Measurements from ENCODE around the gene TMEM88. TPM values are rescaled to one million over a fixed set of nuclear protein-coding genes. Genes with fewer than 3 reads are reported as not detected.

The TMEM88 gene
- polyA plus RNA-seq, 3 donors, result 22.5 to 30.2 (median 24.3) TPM

DNA sequence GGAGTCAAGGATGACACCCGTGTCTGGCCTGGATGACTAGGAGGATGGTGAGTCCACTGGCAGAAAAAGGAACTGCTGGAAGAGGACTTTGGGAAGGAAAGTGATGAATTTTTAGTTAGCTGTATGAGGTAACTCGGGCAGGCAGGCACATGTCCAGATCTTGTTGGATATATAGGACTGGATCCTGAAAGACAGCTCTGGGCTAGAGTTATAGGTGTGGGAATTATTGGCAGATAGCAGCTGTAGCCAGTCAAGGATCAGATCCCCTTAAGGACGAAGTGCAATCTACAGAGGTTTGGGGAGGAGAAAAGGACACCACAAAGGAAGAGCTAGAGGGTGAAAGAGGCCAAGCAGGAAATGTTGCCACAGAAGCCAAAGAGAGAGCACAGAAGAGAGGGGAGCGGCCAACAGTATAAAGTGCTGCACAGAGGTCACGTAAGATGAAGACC is 13.0 kb downstream of the TMEM88 start:
- no peak for DNase-seq (ENCODE audit: extremely low read depth in 1 of 11, low read depth in 9 of 11, low spot score in 4 of 11)

DNA sequence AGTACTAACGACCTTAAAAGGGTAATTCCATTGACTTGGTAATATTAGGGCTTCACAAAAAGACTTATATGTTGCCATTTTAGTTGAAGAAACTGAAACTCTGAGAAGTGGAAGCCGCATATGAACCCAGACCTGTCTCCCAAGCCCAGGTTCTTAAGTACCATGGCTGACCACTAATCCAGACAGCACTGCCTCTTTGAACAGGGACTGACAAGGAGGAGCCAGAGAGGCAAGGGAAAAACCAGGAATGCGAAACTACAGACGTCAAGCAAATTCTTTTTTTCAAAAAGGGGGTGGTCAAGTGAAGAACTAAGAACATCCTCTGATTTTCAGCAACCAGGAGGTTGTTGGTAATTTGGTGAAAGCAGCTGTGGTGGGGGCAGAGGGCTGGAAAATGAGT is 18.2 kb downstream of the TMEM88 start:
- DNase-seq (ENCODE audit: extremely low read depth in 1 of 11, low read depth in 9 of 11, low spot score in 4 of 11), result no peak

DNA sequence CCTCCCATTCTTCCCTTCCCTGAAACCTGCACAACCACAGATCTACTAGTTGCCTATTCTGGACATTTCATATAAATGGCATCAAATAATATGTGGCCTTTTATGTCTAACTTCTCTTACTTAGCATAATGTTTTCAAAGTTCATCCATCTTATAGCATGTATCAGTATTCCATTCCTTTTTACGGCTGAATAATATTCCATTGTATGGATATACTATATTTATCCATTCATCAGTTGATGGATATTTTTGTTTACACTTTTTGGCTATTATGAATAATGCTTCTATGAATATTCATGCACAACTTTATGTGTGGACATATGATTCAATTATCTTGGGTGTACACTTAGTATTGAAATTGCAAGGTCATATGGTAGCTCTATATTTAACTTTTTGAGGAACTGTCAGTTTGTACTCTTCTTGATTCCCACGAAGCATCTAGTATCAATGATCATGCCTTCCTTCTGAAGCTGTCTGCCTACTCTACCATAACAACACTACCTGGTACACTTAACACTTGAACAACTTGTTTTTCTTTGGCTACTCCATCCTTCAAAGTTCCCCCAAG is 21.0 kb downstream of the TMEM88 start:
- no peak for DNase-seq (ENCODE audit: extremely low read depth in 1 of 11, low read depth in 9 of 11, low spot score in 4 of 11)

DNA sequence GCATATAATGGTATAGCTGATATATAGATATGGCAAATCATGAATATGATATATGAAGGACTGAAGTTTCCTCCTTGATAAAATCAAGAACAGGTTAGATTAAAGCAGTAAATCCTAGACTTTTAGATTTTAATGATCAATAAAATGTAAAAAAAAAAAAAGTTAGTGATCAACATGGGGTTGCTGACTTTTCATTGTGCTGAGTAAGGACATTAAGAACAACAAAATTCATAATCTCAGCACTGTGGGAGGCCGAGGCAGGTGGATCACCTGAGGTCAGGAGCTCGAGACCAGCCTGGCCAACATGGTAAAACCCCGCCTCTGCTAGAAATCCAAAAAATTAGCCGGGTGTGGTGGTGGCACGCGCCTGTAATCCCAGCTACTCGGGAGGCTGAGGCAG is 23.4 kb downstream of the TMEM88 start:
- no peak for DNase-seq (ENCODE audit: extremely low read depth in 1 of 11, low read depth in 9 of 11, low spot score in 4 of 11)

DNA sequence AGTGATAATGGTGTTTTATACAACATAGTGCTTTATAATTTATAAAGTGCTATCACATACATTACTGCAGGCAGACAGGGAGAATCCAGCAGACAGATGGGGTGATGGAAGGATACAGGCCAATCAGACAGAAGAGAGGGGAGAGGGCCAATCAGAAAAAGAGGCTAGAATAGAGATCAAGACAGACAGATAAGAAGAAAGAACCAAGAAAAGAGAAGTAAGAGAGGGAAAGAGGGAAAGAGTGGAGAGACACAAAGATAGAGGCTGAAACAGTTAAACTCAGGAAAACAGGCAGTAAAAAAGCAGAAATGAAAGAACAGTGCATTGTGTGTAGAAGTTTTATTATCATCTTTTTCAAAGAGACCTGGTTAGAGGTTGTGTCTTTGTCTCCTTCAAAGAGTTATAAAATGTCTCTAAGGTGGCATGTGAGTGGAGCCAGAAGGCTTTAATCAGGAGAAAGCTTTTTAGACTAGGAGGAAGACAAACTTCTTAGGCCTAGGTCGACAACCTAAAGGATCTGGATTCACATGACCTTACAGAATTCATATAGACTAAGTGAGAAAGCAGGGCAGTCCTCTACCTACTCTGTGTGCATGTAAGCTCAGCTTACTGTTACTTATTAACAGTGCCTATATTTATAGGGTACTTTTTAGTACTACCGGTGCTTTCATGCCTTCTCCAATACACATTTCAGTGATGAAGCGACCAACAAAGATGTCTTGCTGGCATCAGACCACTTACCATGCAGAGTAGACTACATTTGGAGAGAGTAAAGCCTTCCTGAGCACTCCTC is 25.4 kb downstream of the TMEM88 start:
- DNase-seq (ENCODE audit: extremely low read depth in 1 of 11, low read depth in 9 of 11, low spot score in 4 of 11), result no peak

DNA sequence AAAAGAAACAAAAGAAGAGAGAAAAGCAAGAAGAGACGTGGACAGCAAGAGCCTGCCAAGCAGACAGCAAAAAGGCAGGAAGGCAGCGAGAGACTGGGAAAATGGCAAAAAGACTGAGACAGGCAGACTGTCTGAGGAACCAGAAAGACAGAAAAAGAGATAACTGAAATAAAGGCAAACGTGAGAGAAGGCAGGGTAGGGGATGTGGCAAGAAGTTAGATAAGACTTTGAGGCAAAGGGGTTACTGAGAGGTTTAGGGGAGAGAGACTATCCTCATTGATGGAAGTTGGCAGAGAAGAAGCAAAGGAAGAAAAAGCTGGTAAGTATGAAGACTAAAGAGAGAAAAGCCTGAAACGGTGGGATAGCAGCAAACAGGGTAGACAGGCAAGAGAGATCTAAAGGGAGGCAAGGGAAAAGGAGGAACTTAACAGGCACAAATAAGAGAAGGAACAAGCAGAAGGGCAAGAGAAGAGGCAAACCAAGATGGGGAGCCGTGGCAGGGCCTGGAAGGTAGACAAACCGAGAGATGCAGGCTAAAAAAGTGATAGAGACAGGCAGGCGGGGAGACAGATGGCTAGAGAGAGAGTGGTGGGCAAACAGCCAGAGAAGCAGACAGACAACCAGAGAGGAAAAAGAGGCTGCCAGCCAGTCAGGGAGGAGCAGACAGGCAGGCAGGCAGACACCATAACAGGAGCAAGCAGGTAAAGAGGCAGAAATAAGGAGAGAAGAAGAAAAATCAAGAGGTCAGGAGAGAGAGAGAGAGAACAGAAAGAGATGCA is 26.6 kb downstream of the TMEM88 start:
- DNase-seq (ENCODE audit: extremely low read depth in 1 of 11, low read depth in 9 of 11, low spot score in 4 of 11), result no peak

DNA sequence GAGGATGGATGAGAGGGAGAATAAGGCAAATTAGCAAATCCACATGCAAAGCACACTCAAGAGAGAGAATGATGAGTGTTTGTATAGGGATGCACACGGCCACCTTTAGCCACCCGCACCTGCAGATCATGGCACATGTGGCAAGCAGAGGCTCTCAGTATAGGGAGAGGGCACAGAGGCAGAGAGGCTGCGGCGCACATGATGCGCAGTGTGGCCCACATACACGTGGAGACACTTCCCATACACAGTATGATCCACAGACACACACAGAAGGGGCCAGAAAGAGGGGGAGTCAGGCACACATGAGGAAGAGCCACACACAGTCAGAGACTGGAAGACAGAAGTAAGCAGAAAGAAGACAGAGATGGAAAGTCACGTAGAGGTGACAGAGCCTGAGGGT is 27.2 kb downstream of the TMEM88 start:
- no peak for DNase-seq (ENCODE audit: extremely low read depth in 1 of 11, low read depth in 9 of 11, low spot score in 4 of 11)

DNA sequence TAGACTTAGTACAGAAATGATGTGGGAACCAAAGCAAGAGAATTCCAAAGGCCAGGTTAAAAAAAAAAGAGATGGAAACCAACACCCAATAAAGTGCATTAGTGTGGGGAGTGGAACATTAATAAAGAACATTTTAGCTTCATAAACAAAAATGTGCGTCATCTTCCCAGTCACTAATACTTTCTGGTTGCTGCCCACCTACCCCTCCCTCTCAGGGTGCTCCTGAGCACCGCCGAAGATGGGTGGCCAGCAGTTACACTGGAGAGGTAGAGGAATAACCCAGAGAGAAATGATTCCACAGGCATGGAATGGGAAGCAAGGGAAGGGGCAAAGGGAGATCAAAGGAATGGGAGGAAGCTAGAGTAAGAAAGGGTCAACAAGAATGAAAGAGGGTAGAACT is 27.8 kb downstream of the TMEM88 start:
- DNase-seq (ENCODE audit: extremely low read depth in 1 of 11, low read depth in 9 of 11, low spot score in 4 of 11), result no peak

DNA sequence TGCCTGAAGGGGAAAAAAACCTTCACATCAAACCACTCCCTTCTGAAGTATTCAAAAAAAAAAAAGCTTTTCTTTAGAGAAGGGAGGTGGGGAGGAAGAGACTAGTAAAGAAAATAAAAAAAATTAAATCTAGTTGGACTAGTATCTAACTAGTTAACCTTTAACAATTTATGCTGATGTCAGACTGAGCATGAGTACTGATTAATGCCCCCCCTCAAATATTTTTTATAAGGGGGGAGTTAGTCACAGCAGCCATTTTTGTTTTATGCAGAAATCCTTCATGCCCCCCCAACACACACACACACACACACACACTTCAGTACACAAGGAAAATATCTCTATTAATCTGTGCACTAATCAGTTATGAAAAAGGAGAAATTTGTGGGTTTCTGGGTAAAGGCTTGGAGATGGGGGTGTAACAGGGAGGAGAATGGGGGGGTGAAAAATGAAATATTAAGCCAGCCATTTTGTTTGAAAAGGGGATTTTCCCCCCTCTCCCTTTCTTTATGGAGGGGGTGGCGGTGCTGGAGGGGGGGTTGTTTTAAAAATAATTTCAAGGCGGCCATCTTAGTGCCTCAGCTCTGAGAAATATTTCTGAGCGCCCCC is 29.0 kb downstream of the TMEM88 start:
- DNase-seq (ENCODE audit: extremely low read depth in 1 of 11, low read depth in 9 of 11, low spot score in 4 of 11), result peak in 8 of 11 donors; percentile 33 to 58 (median 40)

DNA sequence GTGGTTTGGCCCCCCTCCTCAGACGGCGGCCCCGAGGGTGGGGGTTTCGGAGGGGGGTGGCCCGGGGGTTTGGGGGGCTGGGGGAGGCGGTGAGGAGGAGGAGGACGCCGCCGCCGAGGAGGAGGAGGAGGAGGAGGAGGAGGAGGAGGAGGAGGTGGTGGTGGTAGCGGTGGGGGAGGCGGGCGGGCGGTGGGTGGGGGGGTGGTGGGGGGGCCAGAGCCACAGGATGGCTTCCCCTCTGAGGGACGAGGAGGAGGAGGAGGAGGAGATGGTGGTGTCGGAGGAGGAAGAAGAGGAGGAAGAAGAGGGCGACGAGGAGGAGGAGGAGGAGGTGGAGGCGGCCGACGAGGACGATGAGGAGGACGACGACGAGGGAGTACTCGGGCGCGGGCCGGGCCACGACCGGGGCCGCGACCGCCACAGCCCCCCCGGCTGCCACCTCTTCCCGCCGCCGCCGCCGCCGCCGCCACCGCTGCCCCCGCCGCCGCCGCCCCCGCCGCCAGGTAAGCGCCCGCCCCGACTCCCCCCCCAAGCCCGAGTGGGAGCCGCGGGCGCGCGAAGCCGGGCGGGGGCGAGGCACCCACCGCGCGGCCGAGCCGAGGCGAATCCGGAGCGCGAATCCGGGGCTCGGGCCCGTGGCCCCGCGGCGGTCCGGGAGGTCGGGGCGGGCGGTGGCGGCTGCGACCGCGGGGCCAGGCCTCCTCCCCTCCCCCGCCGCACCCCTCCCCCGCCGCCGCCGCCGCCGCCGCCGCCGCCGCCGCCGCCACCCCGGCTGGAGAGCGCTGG is 29.9 kb downstream of the TMEM88 start:
- DNase-seq (ENCODE audit: extremely low read depth in 1 of 11, low read depth in 9 of 11, low spot score in 4 of 11), result no peak

DNA sequence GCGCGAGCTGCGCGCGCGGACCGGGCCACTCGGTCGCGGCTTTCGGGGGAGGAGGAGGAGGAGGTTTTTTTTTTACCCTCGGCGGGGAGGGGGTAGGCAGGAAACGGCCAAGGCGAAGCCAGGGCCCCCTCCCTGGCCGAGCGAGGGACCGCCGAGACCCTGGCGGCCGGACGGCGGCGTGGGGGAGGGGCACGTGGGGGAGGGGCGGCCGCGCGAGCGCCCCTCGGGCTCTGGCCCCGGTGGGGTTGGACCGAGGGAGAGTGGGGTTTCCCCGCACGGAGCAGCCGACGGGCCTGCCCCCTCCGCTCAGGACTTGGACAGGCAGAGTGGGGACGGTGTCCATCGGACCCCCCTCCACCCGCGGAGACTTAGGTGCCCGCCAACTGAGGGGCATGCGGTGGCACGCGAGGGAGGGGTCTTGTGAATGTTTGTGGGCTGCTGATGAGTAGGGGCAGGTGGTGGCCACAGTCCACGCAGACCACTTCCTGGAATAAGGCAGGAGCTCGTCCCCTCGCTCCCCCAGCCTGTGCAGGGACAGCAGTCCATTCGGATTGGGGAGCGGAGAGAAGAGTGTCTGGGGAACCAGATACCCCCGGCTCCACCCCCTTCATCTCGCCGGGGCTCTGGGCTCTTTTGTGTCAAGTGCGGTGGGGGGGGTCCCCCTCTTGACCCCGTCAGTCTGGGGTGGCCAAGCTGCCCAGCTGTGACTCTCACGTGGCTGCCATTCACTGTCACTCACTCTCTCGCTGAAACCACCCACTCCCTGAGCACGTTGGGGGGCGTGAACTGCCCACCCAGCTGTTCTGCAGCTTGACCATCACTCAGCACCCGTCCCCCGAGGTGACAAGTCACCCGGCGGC is 30.7 kb downstream of the TMEM88 start:
- peak in 9 of 11 donors; percentile 60 to 76 (median 73) for DNase-seq (ENCODE audit: extremely low read depth in 1 of 11, low read depth in 9 of 11, low spot score in 4 of 11)

DNA sequence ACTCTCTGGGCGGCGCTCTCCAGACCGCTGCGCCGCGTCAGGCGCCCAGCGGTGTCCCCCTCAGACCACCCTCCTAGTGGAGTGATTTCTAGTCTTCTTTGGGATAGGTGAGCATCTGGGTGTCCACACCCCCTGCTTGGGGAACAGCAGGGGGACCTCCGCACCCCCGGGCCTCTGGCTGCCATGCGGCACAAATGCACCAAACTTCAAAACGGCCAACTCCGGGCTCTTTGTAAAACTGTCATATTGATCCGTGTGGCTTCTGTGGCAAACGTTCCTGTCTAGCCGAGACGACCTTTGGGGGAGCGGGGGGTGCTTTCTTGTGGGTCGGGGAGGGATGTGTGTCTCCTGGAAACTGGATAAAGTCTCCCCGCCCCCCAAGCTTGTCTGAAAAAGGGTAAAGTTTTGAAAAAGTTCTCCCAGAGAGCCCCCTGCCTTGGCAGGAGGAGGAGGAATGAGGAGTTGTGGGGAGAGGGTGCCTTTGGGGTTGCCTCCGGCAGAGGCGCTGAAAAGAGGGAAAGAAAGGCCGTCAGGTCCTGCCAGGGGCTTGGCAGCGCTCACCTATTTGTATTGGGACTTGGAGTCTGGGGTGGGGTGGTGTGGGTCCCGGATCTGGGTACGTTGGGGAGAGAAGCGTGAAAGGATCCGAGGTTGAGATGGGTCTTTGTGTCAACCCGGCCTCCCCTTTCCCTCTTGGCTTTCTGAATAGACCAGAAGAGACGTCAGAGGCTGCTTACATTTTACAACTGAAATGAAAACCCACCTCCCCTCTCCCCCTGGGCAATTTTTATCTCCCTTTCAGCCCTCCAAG is 31.6 kb downstream of the TMEM88 start:
- DNase-seq (ENCODE audit: extremely low read depth in 1 of 11, low read depth in 9 of 11, low spot score in 4 of 11), result peak in 7 of 11 donors; percentile 32 to 47 (median 39)

DNA sequence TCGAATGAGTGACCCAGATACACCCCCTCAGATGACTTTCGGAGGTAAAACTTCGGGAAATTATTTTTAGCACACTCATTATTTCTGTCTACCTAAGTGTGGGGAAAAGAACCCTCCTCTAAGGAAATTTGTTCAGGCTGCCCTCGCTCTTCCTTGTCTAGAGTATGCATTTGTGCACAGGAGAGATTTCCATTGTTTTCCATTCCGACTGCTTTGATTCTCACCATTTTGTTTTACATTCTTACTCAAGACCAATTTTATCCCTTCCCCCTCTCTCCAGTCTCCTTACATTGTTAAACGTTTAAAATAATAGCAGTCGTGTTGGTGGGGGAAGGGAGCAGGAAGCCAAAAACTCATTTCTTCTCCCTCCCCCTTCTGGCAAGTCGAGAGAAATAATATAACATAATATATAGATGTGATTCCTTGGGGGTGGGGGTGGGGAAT is 32.2 kb downstream of the TMEM88 start:
- no peak for DNase-seq (ENCODE audit: extremely low read depth in 1 of 11, low read depth in 9 of 11, low spot score in 4 of 11)

DNA sequence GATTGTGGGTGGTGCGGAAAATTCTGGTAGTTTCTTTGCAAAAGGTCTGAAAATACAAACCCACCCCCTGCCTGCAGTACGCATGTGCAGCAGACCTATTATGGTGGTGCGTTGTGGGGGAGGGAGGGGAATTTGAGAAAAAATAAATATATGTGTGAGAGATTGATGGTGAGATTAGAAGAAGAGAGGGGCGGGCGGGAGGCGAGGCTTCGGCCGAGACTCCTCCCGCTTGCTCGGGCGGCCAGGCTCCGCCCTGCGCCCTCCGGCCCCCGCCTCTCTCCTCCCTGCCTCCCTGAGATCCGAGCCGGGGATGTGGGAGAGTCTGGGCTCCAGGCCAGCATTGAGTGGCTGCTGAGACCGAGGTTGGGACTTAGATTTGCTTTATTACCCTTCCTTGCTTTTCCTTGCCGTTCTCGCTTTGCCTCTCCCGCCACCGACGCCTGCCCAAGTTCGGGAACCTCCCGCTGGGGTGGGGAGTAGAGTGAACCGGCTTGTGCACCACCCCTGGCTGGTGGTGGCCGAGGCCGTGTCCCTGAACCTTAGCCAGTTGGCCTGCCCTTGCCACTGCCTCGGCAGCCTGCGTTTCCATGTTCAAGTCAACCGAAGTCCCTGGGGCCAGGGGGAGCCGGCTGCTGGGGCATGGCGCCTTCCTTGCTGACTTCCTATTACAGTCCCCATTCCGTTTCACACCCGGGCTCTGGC is 32.8 kb downstream of the TMEM88 start:
- DNase-seq (ENCODE audit: extremely low read depth in 1 of 11, low read depth in 9 of 11, low spot score in 4 of 11), result peak; percentile 90 to 98 (median 95)

DNA sequence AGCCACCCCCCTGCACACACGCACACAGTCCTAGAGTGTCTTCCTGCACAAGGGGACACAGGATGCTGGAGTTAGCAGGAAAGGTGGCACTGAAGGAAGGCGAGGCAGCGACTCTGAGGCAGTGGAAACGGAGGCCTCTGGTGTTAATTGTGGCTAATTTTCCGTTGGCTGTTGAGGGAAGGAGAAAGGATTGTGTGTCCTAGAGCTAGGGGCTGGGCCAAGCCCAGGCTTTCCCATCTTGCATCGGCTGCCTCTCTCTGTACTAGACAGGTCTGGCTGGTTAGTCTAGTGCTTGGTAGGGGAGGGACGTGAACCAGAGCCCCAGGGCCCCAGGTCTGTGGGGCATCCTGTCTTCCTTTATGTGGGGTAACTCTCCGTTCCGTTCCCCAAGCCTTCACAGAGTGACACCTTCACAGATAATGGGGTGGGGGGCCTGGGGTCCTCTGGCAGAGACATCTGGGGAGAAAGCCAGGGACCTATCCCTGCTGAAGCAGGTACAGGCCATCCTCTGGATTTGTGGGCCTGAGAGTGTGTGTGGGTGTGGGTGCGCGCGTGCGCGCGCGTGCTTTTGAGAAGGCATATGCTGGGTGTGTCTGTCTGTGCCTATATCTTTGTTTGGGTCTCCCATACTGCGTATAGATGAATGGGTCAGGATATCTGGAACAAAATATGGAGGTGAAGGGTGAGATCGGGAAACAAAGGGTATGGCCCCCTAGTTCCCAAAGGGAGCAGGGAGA is 33.5 kb downstream of the TMEM88 start, which contains the start of gene CHD3:
Gene CHD3 (plus strand): TSS at position 606 of the 737 bp plus-strand sequence. CDS start 212 bp downstream, outside the sequence.
- peak in 3 of 11 donors; percentile 25 to 39 (median 29) for DNase-seq (ENCODE audit: extremely low read depth in 1 of 11, low read depth in 9 of 11, low spot score in 4 of 11)
